HepG2 (cell line): ENCODE data around the gene ECSIT. TPM values are rescaled to one million over a fixed set of nuclear protein-coding genes. Genes with fewer than 3 reads are reported as not detected.

Source experiments
- ATAC-seq: fragments of 200-7000 bp; cut with Tn5 transposase; 3 replicates; pipeline ENCODE4 v1.9.1; 2020; ENCODE audit warnings: mild to moderate bottlenecking, moderate library complexity
- BruUV-seq: library from RNA; stranded (reverse); fragments of 400-500 nt; replicated peaks from 2 replicates; lab custom pipeline; 2021; lab: Mats Ljungman, UMichigan
- CTCF ChIA-PET: fragments of 300-600 bp; formaldehyde crosslinking; extraction: SDS; loops from one replicate; lab custom pipeline; 2021; ENCODE audit warnings: low total read pairs, inconsistent platforms, low intra/inter-chr PET ratio; lab: Yijun Ruan, JAX
- POLR2A ChIA-PET: fragments of 350-600 bp; sonication (Branson Sonifier 250); formaldehyde crosslinking; loops from one replicate; lab custom pipeline; 2020; ENCODE audit warnings: antibody characterized with exemption, inconsistent platforms; lab: Yijun Ruan, JAX
- DNase-seq: peaks from one replicate; pipeline ENCODE4 v3.0.0-alpha.2; 2015; ENCODE audit warnings: low spot score
- FAIRE-seq: peaks from 3 replicates; lab custom pipeline; 2011; peaks lifted over from hg19 to GRCh38; lab: Jason Lieb, UNC
- H2AFZ ChIP-seq: one replicate; pipeline ENCODE4 v1.6.1; 2011; ENCODE audit warnings: low read length, inconsistent platforms
- H3K27ac ChIP-seq: fragments of 300-600 bp; 3 replicates; pipeline ENCODE4 v1.8.0; 2011; ENCODE audit warnings: mixed run types, mild to moderate bottlenecking, mixed read lengths, low read length, inconsistent platforms; ENCODE audit not compliant: insufficient read depth; ENCODE audit errors: extremely low read length
- H3K27me3 ChIP-seq, 2 experiments: fragments of 200-600 bp in 1 of 2; 2 replicates in 1 of 2; 3 replicates in 1 of 2; pipeline versions ENCODE4 v1.6.0 to v1.8.0; 2011; ENCODE audit warnings: low read length in 2 of 2, mild to moderate bottlenecking in 2 of 2, moderate library complexity in 2 of 2, inconsistent platforms in 1 of 2; ENCODE audit not compliant: insufficient read depth in 2 of 2, control insufficient read depth in 1 of 2
- H3K36me3 ChIP-seq, 2 experiments: fragments of 200-600 bp in 1 of 2; replicated peaks in 1 of 2; 2 replicates in 1 of 2; 3 replicates in 1 of 2; pipeline versions ENCODE4 v1.5.1 to v1.8.0; 2011; ENCODE audit warnings: low read length in 2 of 2, inconsistent platforms in 1 of 2; ENCODE audit not compliant: insufficient read depth in 2 of 2, control insufficient read depth in 1 of 2
- H3K4me1 ChIP-seq: 2 replicates; pipeline ENCODE4 v1.5.1; 2012; ENCODE audit warnings: low read length, inconsistent platforms; ENCODE audit not compliant: insufficient read depth
- H3K4me2 ChIP-seq: 2 replicates; pipeline ENCODE4 v1.6.0; 2011; ENCODE audit warnings: low read depth, low read length, inconsistent platforms
- H3K4me3 ChIP-seq, 3 experiments: fragments of 200-600 bp in 1 of 3; sonication (generic), shearing (Covaris generic) in 1 of 3; replicated peaks in 1 of 3; 2 replicates each; pipeline ENCODE4 v1.5.1; 2011 to 2016; ENCODE audit warnings: low read length in 3 of 3, inconsistent platforms in 2 of 3, low read depth in 2 of 3, mild to moderate bottlenecking in 2 of 3, control low read depth in 1 of 3, mixed read lengths in 1 of 3; ENCODE audit not compliant: insufficient read depth in 1 of 3
- H3K79me2 ChIP-seq: one replicate; pipeline ENCODE4 v1.6.1; 2011; ENCODE audit warnings: low read length, inconsistent platforms; ENCODE audit not compliant: insufficient read depth
- H3K9ac ChIP-seq: 2 replicates; pipeline ENCODE4 v1.6.0; 2011; ENCODE audit warnings: mild to moderate bottlenecking, low read depth, low read length, inconsistent platforms; ENCODE audit not compliant: insufficient read depth
- H3K9me3 ChIP-seq: 2 replicates; pipeline ENCODE4 v1.5.1; 2012; ENCODE audit warnings: mild to moderate bottlenecking, low read length
- H4K20me1 ChIP-seq: 2 replicates; pipeline ENCODE4 v1.6.0; 2011; ENCODE audit warnings: inconsistent platforms, mild to moderate bottlenecking, low read length, moderate library complexity; ENCODE audit not compliant: insufficient read depth
- HDAC1 ChIP-seq: sonication (generic); formaldehyde crosslinking; IDR thresholded peaks from 2 replicates; pipeline ENCODE4 v1.5.1; 2020; ENCODE audit warnings: mild to moderate bottlenecking, missing genetic modification reagents
- KAT2B ChIP-seq: fragments of 150-350 bp; IDR thresholded peaks from 2 replicates; pipeline ENCODE4 v1.6.1; 2014; ENCODE audit warnings: low read depth, low read length, borderline replicate concordance
- MAF1 ChIP-seq: sonication (generic); formaldehyde crosslinking; IDR thresholded peaks from 2 replicates; pipeline ENCODE4 v1.5.0; 2020; ENCODE audit warnings: missing genetic modification reagents, borderline replicate concordance
- MLX ChIP-seq: IDR thresholded peaks from 2 replicates; pipeline ENCODE4 v1.6.1; 2016
- MXI1 ChIP-seq: IDR thresholded peaks from 3 replicates; pipeline ENCODE4 v1.6.1; 2012; ENCODE audit warnings: low read depth, low read length, inconsistent platforms, borderline replicate concordance
- PCBP1 ChIP-seq: fragments of 200-400 bp; formaldehyde crosslinking; IDR thresholded peaks from 2 replicates; pipeline ENCODE4 v1.6.1; 2017; ENCODE audit warnings: mild to moderate bottlenecking, low read depth, low read length, borderline replicate concordance
- PRMT3 ChIP-seq: sonication (generic); formaldehyde crosslinking; IDR thresholded peaks from 2 replicates; pipeline ENCODE4 v1.8.1; 2022; ENCODE audit warnings: low read depth, mild to moderate bottlenecking, moderate library complexity, missing genetic modification reagents, borderline replicate concordance
- SALL1 ChIP-seq: sonication (generic); formaldehyde crosslinking; IDR thresholded peaks from 2 replicates; pipeline ENCODE4 v1.8.0; 2022; ENCODE audit warnings: mild to moderate bottlenecking, missing genetic modification reagents
- SIX1 ChIP-seq: sonication (generic); formaldehyde crosslinking; IDR thresholded peaks from 2 replicates; pipeline ENCODE4 v1.4.0; 2020; ENCODE audit warnings: missing genetic modification reagents, borderline replicate concordance
- ZNF432 ChIP-seq: sonication (generic); formaldehyde crosslinking; IDR thresholded peaks from 2 replicates; pipeline ENCODE4 v1.5.0; 2020; ENCODE audit warnings: missing genetic modification reagents, mild to moderate bottlenecking, borderline replicate concordance
- ZNF841 ChIP-seq: sonication (generic); formaldehyde crosslinking; IDR thresholded peaks from 2 replicates; pipeline ENCODE4 v1.8.1; 2023; ENCODE audit warnings: missing genetic modification reagents, borderline replicate concordance
- ZXDC ChIP-seq: sonication (generic); formaldehyde crosslinking; IDR thresholded peaks from 2 replicates; pipeline ENCODE4 v1.5.0; 2020; ENCODE audit warnings: mild to moderate bottlenecking, missing genetic modification reagents
- WGBS: methylation state at CpG from one replicate; pipeline ENCODE4 v1.1.6; 2017; ENCODE audit warnings: low lambda C conversion rate; 5-methylcytosine and 5-hydroxymethylcytosine counted together
- in situ Hi-C: cut with HindIII; loops from 2 replicates; pipeline ENCODE4 v1.10.0; 2017; ENCODE audit warnings: low pct_unique_long_range_greater_than_20kb; ENCODE audit not compliant: extremely low pct_ligation_motif_present
- intact Hi-C: fragments of 100-400 bp; cut with micrococcal nuclease; formaldehyde crosslinking; loops from one replicate; pipeline ENCODE4 v1.10.0; 2022; ENCODE audit not compliant: unreplicated experiment
- polyA plus RNA-seq, 8 experiments: library from polyadenylated mRNA; depleted of rRNA in 3 of 8; stranded (reverse) in 7 of 8; unstranded in 1 of 8; fragments of >200 nt; fragmentation: Illumina TruSeq in 4 of 8; extraction: Trizol in 4 of 8; gene quantifications; 2 replicates each; pipeline versions ENCODE4 v1.2.1 to v1.2.3, GENCODE V29; 2011 to 2016; ENCODE audit warnings: low read depth in 4 of 8, missing spikeins in 1 of 8, mixed read lengths in 1 of 8; ENCODE audit not compliant: insufficient read depth in 1 of 8
- total RNA-seq, 5 experiments: library from RNA; depleted of rRNA; stranded (reverse); fragments of >200 nt; fragmentation: Illumina TruSeq; extraction: Trizol; gene quantifications; 2 replicates each; pipeline ENCODE4 v1.2.3, GENCODE V29; 2016; ENCODE audit warnings: low read depth in 1 of 5
- TF ChIP-seq, protein P1 (sequence below): sonication (generic); formaldehyde crosslinking; IDR thresholded peaks from 2 replicates; pipeline ENCODE4 v1.8.1; 2023; ENCODE audit warnings: mild to moderate bottlenecking, missing genetic modification reagents
- TF ChIP-seq, protein P2 (sequence below): sonication (generic); formaldehyde crosslinking; IDR thresholded peaks from 2 replicates; pipeline ENCODE4 v1.5.0; 2020; ENCODE audit warnings: mild to moderate bottlenecking, missing genetic modification reagents
- TF ChIP-seq, protein P3 (sequence below): sonication (generic); formaldehyde crosslinking; conservative IDR thresholded peaks from 2 replicates; pipeline ENCODE4 v1.4.0; 2020; ENCODE audit warnings: missing genetic modification reagents

Gene ECSIT
- total and polyA plus RNA-seq, 2 of the 13 experiments (the other 11 are each of a cell fraction or from before 2014, with no cell fraction given) = 36.4 to 62.3 TPM

DNA sequence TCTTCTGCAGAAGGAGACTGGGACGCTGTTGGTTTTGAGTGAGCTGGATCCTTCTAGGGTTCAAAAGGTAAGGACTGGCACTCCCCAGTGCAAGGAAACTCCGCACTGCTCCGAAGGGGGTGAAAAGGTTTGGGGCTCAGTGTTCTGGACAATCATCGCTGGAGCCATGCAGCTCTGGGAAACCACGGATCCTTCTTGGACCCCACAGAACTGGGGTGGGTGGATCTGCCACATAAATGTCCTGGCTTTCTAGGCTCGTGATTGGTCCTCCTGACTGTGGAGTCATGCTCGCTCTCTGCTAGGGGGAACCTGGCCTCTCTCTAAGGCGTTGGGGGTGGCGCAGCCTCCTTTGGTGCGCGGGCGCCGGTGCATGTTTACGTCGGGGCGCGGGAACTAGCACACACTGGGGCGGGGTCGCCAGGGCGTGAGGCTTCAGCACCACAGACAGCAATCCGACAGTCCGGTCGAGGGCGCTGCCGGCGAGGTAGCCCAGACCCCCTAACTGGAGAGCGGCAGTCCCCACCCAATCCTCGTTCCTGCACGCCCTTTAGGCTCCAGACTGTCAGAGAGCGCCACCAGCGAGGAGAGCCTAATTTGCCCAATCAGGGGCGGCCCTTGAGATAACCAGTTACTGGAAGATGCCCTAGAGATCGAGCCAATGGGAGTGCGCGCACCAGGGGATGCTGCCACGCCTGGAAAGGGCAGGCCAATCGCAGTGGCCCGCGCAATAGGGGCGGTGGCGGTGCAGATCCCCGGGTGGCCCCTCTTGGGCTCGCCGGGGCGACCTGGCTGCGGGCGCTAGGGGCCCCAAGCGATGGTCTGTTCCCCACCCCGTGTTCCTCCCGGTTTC lies 47.2 kb downstream of the ECSIT start:
- ChIA-PET CTCF (interaction anchor here (1.1 to 1.6 kb wide), 4 partner anchors 28 to 188 kb away, joined by 3 to 10 read pairs (median 6); no protein-coding TSS in a partner anchor), POLR2A (interaction anchor here (0.6 to 1.6 kb wide), 4 partner anchors 9 to 188 kb away, joined by 3 to 7 read pairs (median 6); partner anchors contain the start of gene SWSAP1)
- peaks cover 17% of the 10 kb centered on the region for H3K4me1 ChIP-seq
- FAIRE-seq (no peak), DNase-seq (peak; percentile 52), ATAC-seq (peak; percentile 62)
- 36% methylated on average over 5 of the region's 50 CpGs for WGBS
- in situ Hi-C loops = loop anchor here (5.0 kb wide), 1 partner anchor 99 kb away; the partner anchor contains the start of gene EPOR
- peaks cover 5 to 32% of the 10 kb centered on the region in 2 experiments; a peak in 4 of 5 replicates for H3K27me3 ChIP-seq
- no peaks in the 10 kb centered on the region for H3K9me3 ChIP-seq
- no peak overlapping the region for H3K27ac ChIP-seq
- no peaks in the 10 kb centered on the region for H3K79me2 ChIP-seq
- no peak overlapping the region for H3K9ac ChIP-seq
- peak overlapping the region; percentile 20 for H3K4me2 ChIP-seq
- H4K20me1 ChIP-seq = peaks cover 10% of the 10 kb centered on the region; the same call in 1 of the 2 replicates
- H3K36me3 ChIP-seq = no peaks in the 10 kb centered on the region
- no peak overlapping the region for H3K4me3 ChIP-seq
- no TSS peak for BruUV-seq
- no peak overlapping the region for H2AFZ ChIP-seq
- intact Hi-C loops = loop anchor here (1.0 kb wide), 1 partner anchor 103 kb away; no protein-coding TSS in a partner anchor
- peak; percentile 12; the same call in 1 of the 2 replicates for TF ChIP-seq HDAC1 (CRISPR knock-in tag)
- TF ChIP-seq, protein P1, sequence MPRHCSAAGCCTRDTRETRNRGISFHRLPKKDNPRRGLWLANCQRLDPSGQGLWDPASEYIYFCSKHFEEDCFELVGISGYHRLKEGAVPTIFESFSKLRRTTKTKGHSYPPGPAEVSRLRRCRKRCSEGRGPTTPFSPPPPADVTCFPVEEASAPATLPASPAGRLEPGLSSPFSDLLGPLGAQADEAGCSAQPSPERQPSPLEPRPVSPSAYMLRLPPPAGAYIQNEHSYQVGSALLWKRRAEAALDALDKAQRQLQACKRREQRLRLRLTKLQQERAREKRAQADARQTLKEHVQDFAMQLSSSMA (CRISPR knock-in tag) = no peak
- no peak for TF ChIP-seq ZXDC (CRISPR knock-in tag)
- no peak for TF ChIP-seq MLX (CRISPR knock-in tag)
- TF ChIP-seq MAF1 = no peak
- TF ChIP-seq KAT2B = no peak
- no peak for TF ChIP-seq MXI1
- TF ChIP-seq ZNF841 (CRISPR knock-in tag) = no peak
- TF ChIP-seq PCBP1 = no peak
- TF ChIP-seq, protein P2, sequence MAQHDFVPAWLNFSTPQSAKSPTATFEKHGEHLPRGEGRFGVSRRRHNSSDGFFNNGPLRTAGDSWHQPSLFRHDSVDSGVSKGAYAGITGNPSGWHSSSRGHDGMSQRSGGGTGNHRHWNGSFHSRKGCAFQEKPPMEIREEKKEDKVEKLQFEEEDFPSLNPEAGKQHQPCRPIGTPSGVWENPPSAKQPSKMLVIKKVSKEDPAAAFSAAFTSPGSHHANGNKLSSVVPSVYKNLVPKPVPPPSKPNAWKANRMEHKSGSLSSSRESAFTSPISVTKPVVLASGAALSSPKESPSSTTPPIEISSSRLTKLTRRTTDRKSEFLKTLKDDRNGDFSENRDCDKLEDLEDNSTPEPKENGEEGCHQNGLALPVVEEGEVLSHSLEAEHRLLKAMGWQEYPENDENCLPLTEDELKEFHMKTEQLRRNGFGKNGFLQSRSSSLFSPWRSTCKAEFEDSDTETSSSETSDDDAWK (CRISPR knock-in tag) = no peak
- TF ChIP-seq PRMT3 (CRISPR knock-in tag) = peak; percentile 1; the same call in 1 of the 2 replicates
- TF ChIP-seq ZNF432 (CRISPR knock-in tag) = no peak
- peak; percentile 46; the same call in 1 of the 2 replicates for TF ChIP-seq SALL1 (CRISPR knock-in tag)
- TF ChIP-seq, protein P3, sequence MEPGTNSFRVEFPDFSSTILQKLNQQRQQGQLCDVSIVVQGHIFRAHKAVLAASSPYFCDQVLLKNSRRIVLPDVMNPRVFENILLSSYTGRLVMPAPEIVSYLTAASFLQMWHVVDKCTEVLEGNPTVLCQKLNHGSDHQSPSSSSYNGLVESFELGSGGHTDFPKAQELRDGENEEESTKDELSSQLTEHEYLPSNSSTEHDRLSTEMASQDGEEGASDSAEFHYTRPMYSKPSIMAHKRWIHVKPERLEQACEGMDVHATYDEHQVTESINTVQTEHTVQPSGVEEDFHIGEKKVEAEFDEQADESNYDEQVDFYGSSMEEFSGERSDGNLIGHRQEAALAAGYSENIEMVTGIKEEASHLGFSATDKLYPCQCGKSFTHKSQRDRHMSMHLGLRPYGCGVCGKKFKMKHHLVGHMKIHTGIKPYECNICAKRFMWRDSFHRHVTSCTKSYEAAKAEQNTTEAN = no peak
- no peak for TF ChIP-seq SIX1
